AG04449 (cell line): ENCODE data around the gene PFN4.
"Not testable (repeated sequence)": the region's sequence is repeated elsewhere in the genome, so short reads cannot be mapped to it uniquely, and the experiment has no call there.

ENCODE experiments used
- CTCF ChIA-PET: fragments of 350-600 bp; formaldehyde crosslinking; extraction: SDS; loops from one replicate; lab custom pipeline; 2021; ENCODE audit warnings: antibody characterized with exemption; lab: Yijun Ruan, JAX
- POLR2A ChIA-PET: fragments of 400-600, 350-600 bp; formaldehyde crosslinking; extraction: SDS; loops from one replicate; lab custom pipeline; 2020; ENCODE audit warnings: antibody characterized with exemption, inconsistent platforms; lab: Yijun Ruan, JAX
- DNase-seq: peaks from one replicate; pipeline ENCODE4 v3.0.0-alpha.2; 2010; ENCODE audit warnings: low read depth, low spot score
- H3K4me3 ChIP-seq: 2 replicates; pipeline ENCODE4 v1.5.1; 2011; ENCODE audit warnings: low read depth, mild to moderate bottlenecking, control low read depth, low read length
- TF ChIP-seq, protein P1 (sequence below): IDR thresholded peaks from one replicate; pipeline ENCODE4 v1.5.1; 2011; ENCODE audit warnings: mild to moderate bottlenecking, moderate library complexity, low read length, control low read depth, inconsistent platforms; ENCODE audit not compliant: insufficient read depth; ENCODE audit errors: missing control alignments

The PFN4 gene

DNA sequence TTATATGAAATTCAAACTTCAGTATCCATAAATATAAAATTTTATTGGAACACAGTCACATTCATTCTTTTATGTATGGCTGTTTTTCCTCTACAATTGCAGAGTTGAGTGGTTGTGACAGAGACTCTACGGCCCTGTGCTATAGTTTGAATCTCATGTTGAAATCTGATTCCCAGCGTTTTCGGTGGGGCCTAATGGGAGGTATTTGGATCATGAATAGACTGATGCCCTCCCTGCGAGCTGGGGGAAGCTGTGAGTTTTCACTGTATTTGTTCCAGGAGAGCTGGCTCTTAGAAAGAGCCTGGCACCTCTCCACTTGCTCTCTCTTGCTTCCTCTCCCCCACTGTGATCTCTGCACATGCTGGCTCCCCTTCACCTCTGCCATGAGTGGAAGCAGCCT lies 1.7 kb downstream of the PFN4 start:
- POLR2A ChIA-PET: interaction anchor here (1.4 kb wide), 1 partner anchor 37 kb away, joined by 5 read pairs; the partner anchor contains the start of gene TP53I3
- TF ChIP-seq, protein P1, sequence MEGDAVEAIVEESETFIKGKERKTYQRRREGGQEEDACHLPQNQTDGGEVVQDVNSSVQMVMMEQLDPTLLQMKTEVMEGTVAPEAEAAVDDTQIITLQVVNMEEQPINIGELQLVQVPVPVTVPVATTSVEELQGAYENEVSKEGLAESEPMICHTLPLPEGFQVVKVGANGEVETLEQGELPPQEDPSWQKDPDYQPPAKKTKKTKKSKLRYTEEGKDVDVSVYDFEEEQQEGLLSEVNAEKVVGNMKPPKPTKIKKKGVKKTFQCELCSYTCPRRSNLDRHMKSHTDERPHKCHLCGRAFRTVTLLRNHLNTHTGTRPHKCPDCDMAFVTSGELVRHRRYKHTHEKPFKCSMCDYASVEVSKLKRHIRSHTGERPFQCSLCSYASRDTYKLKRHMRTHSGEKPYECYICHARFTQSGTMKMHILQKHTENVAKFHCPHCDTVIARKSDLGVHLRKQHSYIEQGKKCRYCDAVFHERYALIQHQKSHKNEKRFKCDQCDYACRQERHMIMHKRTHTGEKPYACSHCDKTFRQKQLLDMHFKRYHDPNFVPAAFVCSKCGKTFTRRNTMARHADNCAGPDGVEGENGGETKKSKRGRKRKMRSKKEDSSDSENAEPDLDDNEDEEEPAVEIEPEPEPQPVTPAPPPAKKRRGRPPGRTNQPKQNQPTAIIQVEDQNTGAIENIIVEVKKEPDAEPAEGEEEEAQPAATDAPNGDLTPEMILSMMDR: no peak
- H3K4me3 ChIP-seq: no peak overlapping the region
- DNase-seq: no peak
- CTCF ChIA-PET: interaction anchor here (1.3 to 2.5 kb wide), 2 partner anchors 38 to 40 kb away, joined by 3 to 17 read pairs; partner anchors contain the start of gene TP53I3

DNA sequence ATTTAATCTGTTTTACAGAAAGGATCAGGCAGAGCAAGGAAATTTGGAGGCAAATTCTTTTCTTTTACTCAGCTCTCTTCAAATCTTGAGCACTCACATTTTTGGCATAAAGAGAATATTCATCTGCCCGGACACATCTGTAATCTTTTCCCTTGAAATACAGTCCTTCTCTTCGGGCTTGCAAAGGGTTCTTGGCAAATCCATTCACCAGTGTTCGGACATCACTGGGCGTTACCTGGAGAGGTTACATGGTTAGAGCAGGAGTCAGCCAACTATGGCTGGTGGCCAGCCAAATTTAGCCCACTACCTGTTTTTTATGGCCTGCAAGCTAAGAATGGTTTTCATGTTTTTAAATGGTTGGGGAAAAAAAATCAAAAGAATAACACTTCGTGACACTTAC lies 2.1 kb downstream of the PFN4 start:
- no peak for DNase-seq
- ChIA-PET POLR2A (no interaction called here), CTCF (interaction anchor here (0.8 to 2.5 kb wide), 2 partner anchors 38 to 43 kb away, joined by 3 to 17 read pairs; partner anchors contain the start of gene TP53I3)
- H3K4me3 ChIP-seq: no peak overlapping the region
- TF ChIP-seq, protein P1: no peak

- H3K4me3 ChIP-seq: no peak overlapping the region
- DNase-seq: no peak
- TF ChIP-seq, protein P1: no peak
- CTCF ChIA-PET: interaction anchor here (2.8 kb wide), 1 partner anchor 33 kb away, joined by 13 read pairs; the partner anchor contains the start of gene TP53I3
- POLR2A ChIA-PET: no interaction called here
Observed at GRCh38 chr2:24117902-24118301, 5.2 kb downstream of the PFN4 start.

GRCh38 chr2:24115057-24115456 lies 8.1 kb downstream of the PFN4 start:
- TF ChIP-seq, protein P1: no peak
- ChIA-PET CTCF (interaction anchor here (2.2 kb wide), 1 partner anchor 31 kb away, joined by 12 read pairs; the partner anchor contains the start of gene TP53I3), POLR2A (no interaction called here)
- DNase-seq: no peak
- no peak overlapping the region for H3K4me3 ChIP-seq

GRCh38 chr2:24111407-24111901 lies 11.7 kb downstream of the PFN4 start:
- CTCF ChIA-PET: interaction anchor here (1.0 to 3.4 kb wide), 4 partner anchors 11 to 288 kb away, joined by 3 to 17 read pairs (median 4); partner anchors contain the start of gene TP53I3
- H3K4me3 ChIP-seq: no peak overlapping the region
- POLR2A ChIA-PET: interaction anchor here (0.6 to 1.3 kb wide), 3 partner anchors 64 to 184 kb away, joined by 3 read pairs; partner anchors contain the start of gene ATAD2B
- DNase-seq: peak; percentile 56
- TF ChIP-seq, protein P1: no peak

GRCh38 chr2:24110660-24111303 lies 12.4 kb downstream of the PFN4 start:
- no peak overlapping the region for H3K4me3 ChIP-seq
- TF ChIP-seq, protein P1: no peak
- ChIA-PET POLR2A (interaction anchor here (0.6 to 1.3 kb wide), 4 partner anchors 26 to 184 kb away, joined by 3 read pairs; partner anchors contain the start of genes ATAD2B and TP53I3), CTCF (interaction anchor here (1.0 to 3.4 kb wide), 5 partner anchors 12 to 288 kb away, joined by 3 to 17 read pairs (median 4); partner anchors contain the start of gene TP53I3)
- no peak for DNase-seq

GRCh38 chr2:24109431-24109830 lies 13.7 kb downstream of the PFN4 start:
- DNase-seq, POLR2A ChIA-PET, H3K4me3 ChIP-seq: not testable (repeated sequence)
- CTCF ChIA-PET: interaction anchor here (3.4 kb wide), 1 partner anchor 25 kb away, joined by 17 read pairs; the partner anchor contains the start of gene TP53I3
